Cardiac muscle cell (in vitro differentiated cells and primary cell): ENCODE measurements around the gene HOXB7. TPM values are rescaled to one million over a fixed set of nuclear protein-coding genes. Genes with fewer than 3 reads are reported as not detected.

Experiments used
- DNase-seq, 2 donors: peaks; one replicate each; pipeline versions ENCODE4 v3.0.0 to v3.0.0-alpha.2; 2010 to 2017; ENCODE audit warnings: low read depth in 1 of 2, low spot score in 1 of 2
- H3K27ac ChIP-seq: fragments of 200-600 bp; sonication (generic); 2 replicates; pipeline ENCODE4 v1.5.1; 2016
- H3K27me3 ChIP-seq: fragments of 200-600 bp; sonication (generic); 2 replicates; pipeline ENCODE4 v1.6.0; 2016; ENCODE audit warnings: control low read depth
- H3K36me3 ChIP-seq: fragments of 200-600 bp; sonication (generic); 2 replicates; pipeline ENCODE4 v1.5.1; 2016; ENCODE audit warnings: control low read depth
- H3K4me1 ChIP-seq: fragments of 200-600 bp; sonication (generic); 2 replicates; pipeline ENCODE4 v1.8.1; 2017; ENCODE audit warnings: low read depth, mild to moderate bottlenecking, mixed run types
- H3K4me3 ChIP-seq: fragments of 200-600 bp; sonication (generic); 2 replicates; pipeline ENCODE4 v1.5.1; 2016; ENCODE audit warnings: mild to moderate bottlenecking
- H3K9me3 ChIP-seq: fragments of 200-600 bp; sonication (generic); 2 replicates; pipeline ENCODE4 v1.5.1; 2017; ENCODE audit warnings: low read depth, mild to moderate bottlenecking, control low read depth
- polyA plus RNA-seq: library from polyadenylated mRNA; unstranded; fragments of >200 nt; fragmentation: Nextera tagmentation; extraction: Ambion mirVana; gene quantifications from 2 replicates; pipeline ENCODE4 v1.2.1, GENCODE V29; 2016
- total RNA-seq: library from RNA; depleted of rRNA; stranded (reverse); fragments of >200 nt; gene quantifications from 2 replicates; pipeline ENCODE4 v1.2.3, GENCODE V29; 2016
- TF ChIP-seq, protein P1 (sequence below): IDR thresholded peaks from 2 replicates; pipeline ENCODE4 v1.5.1; 2012; ENCODE audit warnings: low read depth, mild to moderate bottlenecking, low read length

Gene HOXB7
- total and polyA plus RNA-seq, 2 experiments from 2014 or later, result not detected

DNA sequence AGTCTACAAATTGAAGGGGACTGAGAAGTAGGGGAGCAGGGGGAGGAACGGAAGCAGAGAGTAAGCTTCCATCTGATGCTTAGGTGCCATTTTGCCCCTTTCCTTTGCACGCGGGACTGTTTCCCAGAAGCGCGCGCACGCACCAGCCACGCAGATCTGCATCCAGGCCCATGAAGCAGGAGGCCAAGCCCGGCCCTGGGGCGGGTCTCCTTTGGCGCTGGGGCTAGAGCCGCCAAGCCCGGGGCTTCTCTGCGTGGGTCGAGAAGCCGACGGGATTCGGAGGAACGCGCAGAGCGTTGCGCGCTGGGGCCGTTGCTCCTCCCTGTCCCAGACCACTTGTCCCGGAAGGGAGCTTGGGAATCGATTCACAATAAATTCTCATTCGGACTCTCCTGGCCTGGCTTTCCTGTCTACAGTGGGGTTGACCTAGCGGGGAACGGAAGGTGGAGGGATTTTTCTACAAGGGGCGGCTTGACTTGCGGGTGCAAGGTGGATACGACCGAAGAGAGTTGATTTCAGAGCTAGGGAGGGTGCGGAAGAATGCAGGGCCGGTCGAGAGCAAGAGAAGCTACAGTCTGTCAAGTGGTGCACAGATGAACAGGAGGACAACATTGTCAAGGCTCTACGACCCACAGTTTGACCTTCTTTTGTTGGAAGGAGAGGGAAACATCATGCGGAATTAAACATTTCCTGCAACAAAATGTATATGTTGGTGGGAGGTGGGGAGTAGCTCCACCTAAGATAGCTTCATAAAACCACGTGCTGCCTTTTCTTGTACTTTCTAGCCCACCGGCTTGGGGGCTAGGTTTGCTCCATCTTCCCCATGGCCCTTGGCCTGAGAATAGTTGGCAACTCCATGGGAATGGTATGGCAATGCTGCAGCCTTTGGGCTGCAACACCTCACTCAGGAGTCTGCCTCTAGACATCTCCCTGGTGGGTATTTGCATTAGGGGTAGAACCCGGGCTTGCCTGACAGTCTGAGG is 10.9 kb upstream of the HOXB7 start:
- Histone ChIP-seq H3K36me3 (no peaks in the 10 kb centered on the region), H3K27ac (no peak overlapping the region), H3K27me3 (peaks cover 100% of the 10 kb centered on the region), H3K9me3 (no peaks in the 10 kb centered on the region), H3K4me1 (peaks cover 13% of the 10 kb centered on the region), H3K4me3 (no peak overlapping the region)
- no peak for DNase-seq
- TF ChIP-seq, protein P1, sequence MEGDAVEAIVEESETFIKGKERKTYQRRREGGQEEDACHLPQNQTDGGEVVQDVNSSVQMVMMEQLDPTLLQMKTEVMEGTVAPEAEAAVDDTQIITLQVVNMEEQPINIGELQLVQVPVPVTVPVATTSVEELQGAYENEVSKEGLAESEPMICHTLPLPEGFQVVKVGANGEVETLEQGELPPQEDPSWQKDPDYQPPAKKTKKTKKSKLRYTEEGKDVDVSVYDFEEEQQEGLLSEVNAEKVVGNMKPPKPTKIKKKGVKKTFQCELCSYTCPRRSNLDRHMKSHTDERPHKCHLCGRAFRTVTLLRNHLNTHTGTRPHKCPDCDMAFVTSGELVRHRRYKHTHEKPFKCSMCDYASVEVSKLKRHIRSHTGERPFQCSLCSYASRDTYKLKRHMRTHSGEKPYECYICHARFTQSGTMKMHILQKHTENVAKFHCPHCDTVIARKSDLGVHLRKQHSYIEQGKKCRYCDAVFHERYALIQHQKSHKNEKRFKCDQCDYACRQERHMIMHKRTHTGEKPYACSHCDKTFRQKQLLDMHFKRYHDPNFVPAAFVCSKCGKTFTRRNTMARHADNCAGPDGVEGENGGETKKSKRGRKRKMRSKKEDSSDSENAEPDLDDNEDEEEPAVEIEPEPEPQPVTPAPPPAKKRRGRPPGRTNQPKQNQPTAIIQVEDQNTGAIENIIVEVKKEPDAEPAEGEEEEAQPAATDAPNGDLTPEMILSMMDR, result no peak

GRCh38 chr17:48620461-48621139 is 9.8 kb upstream of the HOXB7 start:
- H3K4me3 ChIP-seq, result no peak overlapping the region
- no peaks in the 10 kb centered on the region for H3K36me3 ChIP-seq
- DNase-seq, result no peak
- peaks cover 7% of the 10 kb centered on the region for H3K4me1 ChIP-seq
- H3K27me3 ChIP-seq, result peaks cover 100% of the 10 kb centered on the region
- H3K27ac ChIP-seq, result no peak overlapping the region
- TF ChIP-seq, protein P1, result no peak
- H3K9me3 ChIP-seq, result no peaks in the 10 kb centered on the region

GRCh38 chr17:48619826-48620449 is 9.1 kb upstream of the HOXB7 start:
- H3K9me3 ChIP-seq, result no peaks in the 10 kb centered on the region
- H3K4me1 ChIP-seq, result peaks cover 7% of the 10 kb centered on the region
- TF ChIP-seq, protein P1, result no peak
- H3K27ac ChIP-seq, result no peak overlapping the region
- H3K4me3 ChIP-seq, result no peak overlapping the region
- H3K27me3 ChIP-seq, result peaks cover 100% of the 10 kb centered on the region
- H3K36me3 ChIP-seq, result no peaks in the 10 kb centered on the region
- no peak for DNase-seq

DNA sequence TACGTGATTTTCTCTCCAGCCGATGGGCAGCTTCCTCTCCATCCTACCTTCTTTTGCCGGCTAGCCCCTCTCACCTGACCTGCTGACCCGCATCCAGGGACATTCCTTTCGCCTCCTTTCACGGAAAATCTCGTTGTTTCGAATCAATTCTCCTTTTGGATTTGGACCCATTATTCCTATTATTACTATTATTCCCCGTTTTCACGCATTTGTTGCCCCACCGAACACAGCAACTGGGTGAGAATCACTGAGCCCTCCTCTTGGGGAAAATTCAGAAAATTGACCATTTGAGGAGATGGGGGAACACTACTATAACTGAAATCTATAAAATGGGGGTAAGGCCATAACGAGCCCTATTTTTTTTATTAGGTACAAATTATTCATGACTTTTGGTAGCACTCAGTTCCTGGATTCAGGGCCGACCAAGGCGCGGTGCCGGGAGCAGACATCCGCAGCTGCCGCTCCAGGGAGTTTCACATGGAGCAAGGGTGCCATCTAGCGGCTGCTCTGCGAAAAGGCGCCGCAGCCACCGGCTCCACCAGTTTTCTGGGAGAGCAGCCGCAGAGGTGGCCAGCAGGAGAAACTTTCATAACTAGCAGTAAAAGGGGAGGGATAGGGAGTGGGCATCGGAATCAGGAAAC is 7.6 kb upstream of the HOXB7 start:
- no peaks in the 10 kb centered on the region for H3K36me3 ChIP-seq
- H3K4me1 ChIP-seq, result peaks cover 9% of the 10 kb centered on the region
- DNase-seq, result peak; percentile 87 to 90
- H3K27ac ChIP-seq, result no peak overlapping the region
- TF ChIP-seq, protein P1, result peak; percentile 95
- H3K27me3 ChIP-seq, result peaks cover 100% of the 10 kb centered on the region
- H3K9me3 ChIP-seq, result no peaks in the 10 kb centered on the region
- H3K4me3 ChIP-seq, result no peak overlapping the region

- Histone ChIP-seq H3K9me3 (no peaks in the 10 kb centered on the region), H3K4me3 (no peak overlapping the region), H3K27me3 (peaks cover 100% of the 10 kb centered on the region), H3K4me1 (peaks cover 12% of the 10 kb centered on the region), H3K36me3 (no peaks in the 10 kb centered on the region), H3K27ac (no peak overlapping the region)
- DNase-seq, result no peak
- TF ChIP-seq, protein P1, result no peak
Observed at GRCh38 chr17:48617471-48618255, 6.8 kb upstream of the HOXB7 start.
